Activated T-cell treated with anti-CD3 and anti-CD28 coated beads, Interleukin-2, amount 50 U/mL, for 24 hours (primary cell): ENCODE data around the gene NCAPG.

Experiments
- DNase-seq: peaks from one replicate; pipeline ENCODE4 v3.0.0-alpha.2; 2020
- H3K27ac Mint-ChIP-seq: 2 replicates; pipeline ENCODE4 v1.8.0; 2020; ENCODE audit warnings: mild to moderate bottlenecking, mixed read lengths
- H3K27me3 Mint-ChIP-seq: 2 replicates; pipeline ENCODE4 v1.8.0; 2020; ENCODE audit warnings: mixed read lengths
- H3K36me3 Mint-ChIP-seq: 2 replicates; pipeline ENCODE4 v1.8.0; 2020; ENCODE audit warnings: low read depth, mixed read lengths
- H3K4me1 Mint-ChIP-seq: 2 replicates; pipeline ENCODE4 v1.8.0; 2020; ENCODE audit warnings: low read depth, mixed read lengths
- H3K4me3 Mint-ChIP-seq: 2 replicates; pipeline ENCODE4 v1.8.0; 2020; ENCODE audit warnings: mild to moderate bottlenecking, moderate library complexity, mixed read lengths
- H3K9me3 Mint-ChIP-seq: 2 replicates; pipeline ENCODE4 v1.8.0; 2020; ENCODE audit warnings: mixed read lengths

The NCAPG gene, protein sequence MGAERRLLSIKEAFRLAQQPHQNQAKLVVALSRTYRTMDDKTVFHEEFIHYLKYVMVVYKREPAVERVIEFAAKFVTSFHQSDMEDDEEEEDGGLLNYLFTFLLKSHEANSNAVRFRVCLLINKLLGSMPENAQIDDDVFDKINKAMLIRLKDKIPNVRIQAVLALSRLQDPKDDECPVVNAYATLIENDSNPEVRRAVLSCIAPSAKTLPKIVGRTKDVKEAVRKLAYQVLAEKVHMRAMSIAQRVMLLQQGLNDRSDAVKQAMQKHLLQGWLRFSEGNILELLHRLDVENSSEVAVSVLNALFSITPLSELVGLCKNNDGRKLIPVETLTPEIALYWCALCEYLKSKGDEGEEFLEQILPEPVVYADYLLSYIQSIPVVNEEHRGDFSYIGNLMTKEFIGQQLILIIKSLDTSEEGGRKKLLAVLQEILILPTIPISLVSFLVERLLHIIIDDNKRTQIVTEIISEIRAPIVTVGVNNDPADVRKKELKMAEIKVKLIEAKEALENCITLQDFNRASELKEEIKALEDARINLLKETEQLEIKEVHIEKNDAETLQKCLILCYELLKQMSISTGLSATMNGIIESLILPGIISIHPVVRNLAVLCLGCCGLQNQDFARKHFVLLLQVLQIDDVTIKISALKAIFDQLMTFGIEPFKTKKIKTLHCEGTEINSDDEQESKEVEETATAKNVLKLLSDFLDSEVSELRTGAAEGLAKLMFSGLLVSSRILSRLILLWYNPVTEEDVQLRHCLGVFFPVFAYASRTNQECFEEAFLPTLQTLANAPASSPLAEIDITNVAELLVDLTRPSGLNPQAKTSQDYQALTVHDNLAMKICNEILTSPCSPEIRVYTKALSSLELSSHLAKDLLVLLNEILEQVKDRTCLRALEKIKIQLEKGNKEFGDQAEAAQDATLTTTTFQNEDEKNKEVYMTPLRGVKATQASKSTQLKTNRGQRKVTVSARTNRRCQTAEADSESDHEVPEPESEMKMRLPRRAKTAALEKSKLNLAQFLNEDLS

DNA sequence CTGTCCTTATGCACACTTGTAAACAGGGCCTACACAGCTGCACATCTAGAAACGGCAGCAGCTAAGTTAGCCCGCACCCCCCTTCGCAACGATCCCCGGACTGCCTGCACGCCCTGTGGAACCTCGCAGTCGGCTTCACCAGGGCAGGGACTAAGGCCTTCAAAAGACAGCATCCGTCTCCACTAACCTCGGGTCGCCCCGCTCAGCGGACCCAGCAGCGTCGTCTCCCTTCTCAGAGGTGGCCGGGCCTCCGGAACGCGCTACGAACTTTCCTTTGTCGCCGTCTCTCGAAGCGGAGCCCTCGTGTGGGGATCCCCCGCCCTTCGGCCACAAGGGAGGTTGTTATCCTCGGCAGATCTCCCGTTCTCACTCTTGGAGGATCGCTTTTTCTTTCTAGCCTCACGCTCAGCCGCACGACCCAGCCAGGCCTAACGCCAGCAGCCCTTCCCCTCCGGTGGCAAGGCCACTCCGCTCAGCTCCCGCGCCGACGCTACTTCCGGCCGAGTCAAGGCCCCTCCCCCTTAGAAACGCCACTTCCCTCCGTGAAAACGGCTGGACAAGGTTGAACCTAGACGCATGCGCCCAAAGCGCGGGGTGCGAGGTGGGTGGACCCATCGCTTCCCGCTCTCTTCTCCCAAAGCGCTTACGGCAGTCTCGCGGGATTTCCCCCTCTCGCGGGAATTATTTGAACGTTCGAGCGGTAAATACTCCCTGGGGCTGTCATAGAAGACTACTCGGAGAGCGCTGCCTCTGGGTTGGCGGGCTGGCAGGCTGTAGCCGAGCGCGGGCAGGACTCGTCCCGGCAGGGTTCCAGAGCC lies at the start of gene NCAPG, which contains the start of gene DCAF16:
Gene NCAPG, plus strand, starts transcription at position 720 of the 818 bp plus-strand sequence. CDS start 99 bp downstream, outside the sequence.
Gene DCAF16, minus strand, starts transcription at position 498 of the 818 bp plus-strand sequence. CDS start 6,616 bp downstream, outside the sequence.
- no peaks in the 10 kb centered on the region for H3K9me3 Mint-ChIP-seq
- H3K4me1 Mint-ChIP-seq, result peaks cover 46% of the 10 kb centered on the region
- no peaks in the 10 kb centered on the region for H3K27me3 Mint-ChIP-seq
- peak; percentile 99 for DNase-seq
- H3K27ac Mint-ChIP-seq, result peak within 1 kb of the TSS; percentile 98
- peaks cover 84% of the 10 kb centered on the region for H3K36me3 Mint-ChIP-seq
- peak within 1 kb of the TSS; percentile 97 for H3K4me3 Mint-ChIP-seq

GRCh38 chr4:17761062-17761461 lies 49.7 kb upstream of the NCAPG start:
- DNase-seq, result no peak
- Mint-ChIP-seq H3K4me3 (no peak overlapping the region), H3K36me3 (no peaks in the 10 kb centered on the region), H3K27ac (no peak overlapping the region), H3K27me3 (no peaks in the 10 kb centered on the region), H3K4me1 (peaks cover 8% of the 10 kb centered on the region), H3K9me3 (peaks cover 3% of the 10 kb centered on the region)

- no peak for DNase-seq
- Mint-ChIP-seq H3K4me1 (peaks cover 10% of the 10 kb centered on the region), H3K4me3 (no peak overlapping the region), H3K27ac (no peak overlapping the region), H3K27me3 (no peaks in the 10 kb centered on the region), H3K36me3 (no peaks in the 10 kb centered on the region), H3K9me3 (peaks cover 5% of the 10 kb centered on the region)
These were observed 48.1 kb upstream of the NCAPG start for GRCh38 chr4:17762726-17763125.

DNA sequence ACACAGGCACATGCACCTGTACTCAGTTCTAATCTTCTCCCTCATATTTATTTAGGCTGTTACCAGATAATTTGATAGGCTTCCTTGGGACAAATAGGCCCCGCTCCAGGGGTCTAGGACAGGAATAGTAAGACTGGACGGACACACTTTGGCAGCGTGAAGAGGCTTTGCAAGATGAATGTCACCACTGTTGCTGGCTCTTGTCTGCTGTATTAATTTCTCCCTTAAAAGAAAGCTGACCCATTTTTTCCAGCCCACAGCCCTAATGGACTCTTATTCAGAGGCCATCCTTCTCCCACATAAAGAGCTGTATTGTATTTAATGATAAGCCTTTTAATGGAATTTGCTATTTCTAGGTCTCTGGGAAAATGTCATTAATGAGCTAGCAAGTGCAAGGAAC lies 47.4 kb upstream of the NCAPG start:
- H3K27me3 Mint-ChIP-seq, result no peaks in the 10 kb centered on the region
- peaks cover 10% of the 10 kb centered on the region for H3K4me1 Mint-ChIP-seq
- DNase-seq, result no peak
- peaks cover 5% of the 10 kb centered on the region for H3K9me3 Mint-ChIP-seq
- H3K36me3 Mint-ChIP-seq, result no peaks in the 10 kb centered on the region
- H3K27ac Mint-ChIP-seq, result no peak overlapping the region
- H3K4me3 Mint-ChIP-seq, result no peak overlapping the region

DNA sequence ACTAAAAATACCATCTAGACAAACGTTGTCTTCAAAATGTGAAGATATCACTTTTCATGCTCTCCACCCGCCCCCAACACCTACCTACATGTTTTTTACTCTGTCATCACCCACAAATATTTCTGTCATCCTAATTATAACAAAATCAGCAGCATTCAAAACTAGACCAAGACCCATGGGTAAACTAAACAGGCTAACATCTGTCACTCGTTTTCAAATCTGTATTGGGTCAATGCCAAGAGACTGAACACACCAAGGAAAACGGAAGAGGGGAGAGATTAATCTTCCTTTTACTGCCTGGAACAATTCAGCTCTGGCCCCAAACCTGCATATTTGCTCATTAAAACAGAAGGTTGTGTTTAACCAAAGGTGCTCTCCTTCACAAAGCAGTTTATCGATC lies 46.8 kb upstream of the NCAPG start:
- Mint-ChIP-seq H3K4me3 (no peak overlapping the region), H3K27me3 (no peaks in the 10 kb centered on the region), H3K27ac (no peak overlapping the region), H3K9me3 (peaks cover 5% of the 10 kb centered on the region), H3K4me1 (peaks cover 10% of the 10 kb centered on the region), H3K36me3 (no peaks in the 10 kb centered on the region)
- no peak for DNase-seq

DNA sequence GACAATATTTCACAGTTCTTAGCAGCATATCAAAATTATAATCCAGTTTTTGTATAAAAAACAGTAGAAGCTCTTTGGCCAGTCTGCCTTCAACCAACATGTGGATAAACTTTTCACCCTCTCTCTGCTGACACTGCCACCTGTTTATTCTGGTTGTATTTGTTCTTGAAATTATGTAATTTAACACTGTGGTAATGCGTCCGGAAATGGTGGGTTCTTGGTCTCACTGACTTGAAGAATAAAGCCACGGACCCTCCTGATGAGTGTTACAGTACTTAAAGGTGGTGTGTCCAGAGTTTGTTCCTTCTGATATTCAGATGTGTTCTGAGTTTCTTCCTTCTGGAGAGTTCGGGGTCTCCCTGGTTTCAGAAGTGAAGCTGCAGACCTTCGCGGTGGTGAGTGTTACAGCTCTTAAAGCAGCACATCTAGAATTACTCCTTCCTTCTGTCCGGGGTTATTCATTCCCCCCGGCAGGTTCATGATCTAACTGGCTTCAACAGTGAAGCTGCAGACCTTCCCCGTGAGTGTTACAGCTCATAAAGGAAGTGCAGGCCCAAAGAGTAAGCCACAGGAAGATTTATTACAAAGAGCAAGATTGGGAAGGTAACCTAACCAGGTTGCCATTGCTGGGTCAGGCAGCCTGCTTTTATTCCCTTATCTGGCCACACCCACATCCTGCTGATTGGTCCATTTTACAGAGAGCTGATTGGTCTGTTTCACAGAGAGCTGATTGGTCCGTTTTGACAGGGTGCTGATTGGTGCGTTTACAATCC lies 45.1 kb upstream of the NCAPG start:
- peak overlapping the region; percentile 28 for H3K4me3 Mint-ChIP-seq
- H3K27me3 Mint-ChIP-seq, result no peaks in the 10 kb centered on the region
- H3K9me3 Mint-ChIP-seq, result peaks cover 5% of the 10 kb centered on the region
- peak; percentile 32 for DNase-seq
- no peaks in the 10 kb centered on the region for H3K36me3 Mint-ChIP-seq
- H3K27ac Mint-ChIP-seq, result no peak overlapping the region
- peaks cover 10% of the 10 kb centered on the region for H3K4me1 Mint-ChIP-seq

GRCh38 chr4:17766826-17767458 lies 43.8 kb upstream of the NCAPG start:
- Mint-ChIP-seq H3K36me3 (no peaks in the 10 kb centered on the region), H3K4me1 (peaks cover 10% of the 10 kb centered on the region), H3K27me3 (no peaks in the 10 kb centered on the region), H3K4me3 (no peak overlapping the region), H3K27ac (no peak overlapping the region), H3K9me3 (peaks cover 5% of the 10 kb centered on the region)
- DNase-seq, result no peak

GRCh38 chr4:17769406-17770174 lies 41.2 kb upstream of the NCAPG start:
- peaks cover 1% of the 10 kb centered on the region for H3K27me3 Mint-ChIP-seq
- H3K4me1 Mint-ChIP-seq, result peaks cover 10% of the 10 kb centered on the region
- peaks cover 5% of the 10 kb centered on the region for H3K9me3 Mint-ChIP-seq
- H3K27ac Mint-ChIP-seq, result no peak overlapping the region
- H3K4me3 Mint-ChIP-seq, result no peak overlapping the region
- no peak for DNase-seq
- H3K36me3 Mint-ChIP-seq, result no peaks in the 10 kb centered on the region

GRCh38 chr4:17770845-17771244 lies 39.9 kb upstream of the NCAPG start:
- no peak overlapping the region for H3K27ac Mint-ChIP-seq
- peaks cover 7% of the 10 kb centered on the region for H3K27me3 Mint-ChIP-seq
- no peaks in the 10 kb centered on the region for H3K36me3 Mint-ChIP-seq
- peaks cover 4% of the 10 kb centered on the region for H3K9me3 Mint-ChIP-seq
- H3K4me3 Mint-ChIP-seq, result no peak overlapping the region
- peaks cover 5% of the 10 kb centered on the region for H3K4me1 Mint-ChIP-seq
- no peak for DNase-seq

- no peaks in the 10 kb centered on the region for H3K36me3 Mint-ChIP-seq
- H3K9me3 Mint-ChIP-seq, result no peaks in the 10 kb centered on the region
- H3K4me1 Mint-ChIP-seq, result no peaks in the 10 kb centered on the region
- DNase-seq, result no peak
- no peak overlapping the region for H3K4me3 Mint-ChIP-seq
- peaks cover 7% of the 10 kb centered on the region for H3K27me3 Mint-ChIP-seq
- H3K27ac Mint-ChIP-seq, result no peak overlapping the region
These were observed 39.4 kb upstream of the NCAPG start for GRCh38 chr4:17771284-17771908.

- no peak for DNase-seq
- H3K27me3 Mint-ChIP-seq, result peaks cover 9% of the 10 kb centered on the region
- no peaks in the 10 kb centered on the region for H3K36me3 Mint-ChIP-seq
- no peaks in the 10 kb centered on the region for H3K4me1 Mint-ChIP-seq
- H3K9me3 Mint-ChIP-seq, result no peaks in the 10 kb centered on the region
- H3K27ac Mint-ChIP-seq, result no peak overlapping the region
- H3K4me3 Mint-ChIP-seq, result no peak overlapping the region
These were observed 37.6 kb upstream of the NCAPG start for GRCh38 chr4:17773135-17773698.

DNA sequence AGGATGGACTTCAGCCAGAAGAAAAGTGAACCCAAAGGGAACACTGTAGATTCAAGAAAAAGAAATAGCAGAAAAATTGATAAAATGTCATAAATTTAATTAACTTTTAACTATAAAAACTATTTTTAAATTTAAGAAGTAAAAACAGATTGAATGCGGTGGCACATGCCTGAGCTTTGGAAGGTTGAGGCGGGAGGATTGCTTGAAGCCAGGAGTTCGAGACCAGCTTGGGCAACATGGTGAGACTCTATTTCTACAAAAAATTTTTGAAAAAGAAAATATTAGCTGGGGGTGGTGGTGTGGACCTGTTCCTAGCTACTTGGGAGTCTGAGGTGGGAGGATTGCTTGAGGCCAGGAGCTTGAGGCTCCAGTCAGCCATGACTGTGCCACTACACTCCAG lies 32.3 kb upstream of the NCAPG start:
- no peak overlapping the region for H3K4me3 Mint-ChIP-seq
- no peak overlapping the region for H3K27ac Mint-ChIP-seq
- DNase-seq, result no peak
- peaks cover 53% of the 10 kb centered on the region for H3K27me3 Mint-ChIP-seq
- H3K4me1 Mint-ChIP-seq, result peaks cover 13% of the 10 kb centered on the region
- no peaks in the 10 kb centered on the region for H3K9me3 Mint-ChIP-seq
- no peaks in the 10 kb centered on the region for H3K36me3 Mint-ChIP-seq
